ENCODE measurements around the gene CHST14.

CHST14 gene

DNA sequence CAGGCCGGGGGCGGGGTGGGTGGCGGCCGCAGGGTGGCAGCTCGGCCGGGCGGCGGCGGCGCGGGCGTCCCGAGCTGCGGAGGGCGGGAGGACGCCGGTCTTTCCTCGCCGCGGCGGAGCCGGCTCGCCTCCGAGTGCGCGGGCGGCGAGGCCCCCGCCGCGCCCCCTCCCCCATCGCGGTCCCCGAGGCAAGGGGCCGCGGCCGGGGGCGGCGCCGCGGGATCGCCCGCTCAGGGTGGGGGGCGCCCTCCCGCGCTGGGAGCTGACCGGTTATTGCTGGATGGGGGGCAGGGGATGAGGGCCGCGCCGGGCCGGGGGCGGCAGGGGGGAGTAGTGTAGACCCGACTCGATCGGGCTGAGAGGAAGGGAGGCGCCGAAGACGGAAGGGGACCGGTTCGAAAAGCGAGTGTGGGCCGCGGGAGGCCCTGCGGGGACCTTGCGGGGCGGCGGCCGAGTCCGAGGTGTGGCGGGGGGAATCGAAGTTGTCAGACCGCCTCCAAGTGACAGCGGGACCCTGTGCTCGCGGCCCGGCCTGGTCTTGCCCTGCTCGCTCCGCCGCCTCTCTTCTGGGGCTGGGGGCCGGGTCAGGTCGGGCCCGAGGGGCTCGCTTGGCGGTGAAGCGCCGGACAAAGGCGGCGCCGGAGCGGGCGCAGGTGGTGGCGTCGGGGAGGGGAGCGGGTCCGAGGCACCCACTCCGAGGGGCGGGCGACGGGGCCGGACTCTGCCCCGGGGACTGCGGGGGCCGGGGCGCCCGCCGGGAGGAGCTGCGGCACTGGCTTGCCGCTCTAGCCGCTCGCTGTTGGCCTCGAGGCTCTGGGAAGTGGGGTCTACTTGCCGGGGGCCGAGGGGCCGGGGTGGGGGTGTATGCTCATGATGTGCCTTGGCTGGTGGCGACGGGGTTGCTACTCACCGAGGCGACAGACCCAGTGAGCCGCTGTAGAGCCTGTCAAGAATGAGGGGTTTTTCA, 28.9 kb upstream of the CHST14 start:
- TF ChIP-seq, protein P1, sequence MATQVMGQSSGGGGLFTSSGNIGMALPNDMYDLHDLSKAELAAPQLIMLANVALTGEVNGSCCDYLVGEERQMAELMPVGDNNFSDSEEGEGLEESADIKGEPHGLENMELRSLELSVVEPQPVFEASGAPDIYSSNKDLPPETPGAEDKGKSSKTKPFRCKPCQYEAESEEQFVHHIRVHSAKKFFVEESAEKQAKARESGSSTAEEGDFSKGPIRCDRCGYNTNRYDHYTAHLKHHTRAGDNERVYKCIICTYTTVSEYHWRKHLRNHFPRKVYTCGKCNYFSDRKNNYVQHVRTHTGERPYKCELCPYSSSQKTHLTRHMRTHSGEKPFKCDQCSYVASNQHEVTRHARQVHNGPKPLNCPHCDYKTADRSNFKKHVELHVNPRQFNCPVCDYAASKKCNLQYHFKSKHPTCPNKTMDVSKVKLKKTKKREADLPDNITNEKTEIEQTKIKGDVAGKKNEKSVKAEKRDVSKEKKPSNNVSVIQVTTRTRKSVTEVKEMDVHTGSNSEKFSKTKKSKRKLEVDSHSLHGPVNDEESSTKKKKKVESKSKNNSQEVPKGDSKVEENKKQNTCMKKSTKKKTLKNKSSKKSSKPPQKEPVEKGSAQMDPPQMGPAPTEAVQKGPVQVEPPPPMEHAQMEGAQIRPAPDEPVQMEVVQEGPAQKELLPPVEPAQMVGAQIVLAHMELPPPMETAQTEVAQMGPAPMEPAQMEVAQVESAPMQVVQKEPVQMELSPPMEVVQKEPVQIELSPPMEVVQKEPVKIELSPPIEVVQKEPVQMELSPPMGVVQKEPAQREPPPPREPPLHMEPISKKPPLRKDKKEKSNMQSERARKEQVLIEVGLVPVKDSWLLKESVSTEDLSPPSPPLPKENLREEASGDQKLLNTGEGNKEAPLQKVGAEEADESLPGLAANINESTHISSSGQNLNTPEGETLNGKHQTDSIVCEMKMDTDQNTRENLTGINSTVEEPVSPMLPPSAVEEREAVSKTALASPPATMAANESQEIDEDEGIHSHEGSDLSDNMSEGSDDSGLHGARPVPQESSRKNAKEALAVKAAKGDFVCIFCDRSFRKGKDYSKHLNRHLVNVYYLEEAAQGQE (IDR thresholded peaks at IDR 0.05; ENCODE audit: insufficient read depth in 1 of 2, low read depth in 2 of 2, low read length in 2 of 2): no peak
- TF ChIP-seq TAF1 (IDR thresholded peaks at IDR 0.05; ENCODE audit: borderline replicate concordance, insufficient read depth, low read length) (no peak), POLR2AphosphoS5 (IDR thresholded peaks at IDR 0.05; ENCODE audit: low read depth, low read length) (no peak), FOXP2 (optimal IDR thresholded peaks at IDR 0.05; ENCODE audit: borderline replicate concordance, extremely low read depth, extremely low read length, insufficient read depth) (no peak), SIN3A (IDR thresholded peaks at IDR 0.05; ENCODE audit: borderline replicate concordance, insufficient read depth, low read length) (no peak; the same call in 1 of the 2 replicates)

DNA sequence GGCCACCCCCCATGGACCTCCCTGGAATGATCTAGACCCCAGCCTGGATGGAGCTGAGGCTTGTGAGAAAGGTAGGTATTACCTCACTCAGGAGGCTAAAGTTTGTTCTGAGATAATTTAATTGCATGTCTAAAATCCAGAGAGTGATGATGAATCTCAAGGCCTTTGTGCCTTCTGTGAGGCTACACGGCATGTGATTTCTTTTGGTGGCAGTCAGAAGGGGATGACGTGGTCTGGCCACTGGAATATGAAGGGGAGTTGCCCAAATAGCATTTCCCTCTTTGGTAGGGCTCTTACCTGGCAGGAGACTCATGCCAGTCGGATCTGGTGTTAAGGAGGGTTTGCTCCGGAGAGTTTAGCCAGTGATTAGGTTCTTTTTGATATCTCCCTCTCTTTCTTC, 27.5 kb upstream of the CHST14 start:
- TF ChIP-seq, protein P1 (IDR thresholded peaks at IDR 0.05; ENCODE audit: insufficient read depth in 1 of 2, low read depth in 2 of 2, low read length in 2 of 2): no peak
- TF ChIP-seq POLR2AphosphoS5 (IDR thresholded peaks at IDR 0.05; ENCODE audit: low read depth, low read length) (no peak; the same call in 1 of the 2 replicates), TAF1 (IDR thresholded peaks at IDR 0.05; ENCODE audit: borderline replicate concordance, insufficient read depth, low read length) (no peak), FOXP2 (optimal IDR thresholded peaks at IDR 0.05; ENCODE audit: borderline replicate concordance, extremely low read depth, extremely low read length, insufficient read depth) (no peak), SIN3A (IDR thresholded peaks at IDR 0.05; ENCODE audit: borderline replicate concordance, insufficient read depth, low read length) (no peak)

DNA sequence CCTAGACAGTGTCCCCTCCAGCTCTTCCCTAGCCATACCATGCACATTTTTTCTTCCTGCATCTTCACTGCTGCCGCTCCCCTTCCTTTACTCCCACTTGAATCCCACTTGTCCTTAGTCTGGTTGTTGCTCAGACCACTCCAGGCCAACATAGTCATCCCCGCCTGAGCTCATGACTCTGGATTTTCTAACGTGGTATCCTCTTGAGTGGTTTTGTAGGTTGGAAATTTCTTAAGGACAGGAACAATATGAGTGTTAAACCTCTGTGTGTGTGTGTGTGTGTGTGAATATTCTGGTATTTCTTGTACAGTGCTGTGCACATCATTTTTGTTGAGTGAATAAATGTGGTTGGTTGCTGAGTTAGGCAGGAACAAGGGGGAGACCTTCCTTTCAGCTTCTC, 26.9 kb upstream of the CHST14 start:
- TF ChIP-seq TAF1 (IDR thresholded peaks at IDR 0.05; ENCODE audit: borderline replicate concordance, insufficient read depth, low read length) (no peak), SIN3A (IDR thresholded peaks at IDR 0.05; ENCODE audit: borderline replicate concordance, insufficient read depth, low read length) (no peak), POLR2AphosphoS5 (IDR thresholded peaks at IDR 0.05; ENCODE audit: low read depth, low read length) (no peak)

DNA sequence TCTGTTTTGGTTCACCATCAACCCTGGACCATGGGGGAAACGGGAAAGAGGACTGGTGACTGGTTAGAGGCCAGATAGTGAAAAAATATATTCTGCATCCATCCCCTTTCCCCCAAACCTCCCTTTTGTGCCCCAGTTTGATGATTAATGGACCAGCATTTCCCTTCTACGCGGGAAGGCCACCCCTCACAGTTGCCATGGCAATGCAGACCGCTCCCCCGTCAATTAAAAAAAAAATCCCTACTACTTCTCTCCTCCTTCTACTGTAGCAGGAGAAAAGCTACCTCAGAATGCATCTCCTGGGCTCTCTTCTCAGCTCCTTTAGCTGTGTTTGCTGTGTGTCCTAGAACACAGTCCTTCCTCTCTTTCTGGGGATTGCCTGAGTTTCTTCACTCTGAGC, 26.0 kb upstream of the CHST14 start:
- no peak for TF ChIP-seq TAF1 (IDR thresholded peaks at IDR 0.05; ENCODE audit: borderline replicate concordance, insufficient read depth, low read length)
- no peak for TF ChIP-seq FOXP2 (optimal IDR thresholded peaks at IDR 0.05; ENCODE audit: borderline replicate concordance, extremely low read depth, extremely low read length, insufficient read depth)
- TF ChIP-seq SIN3A (IDR thresholded peaks at IDR 0.05; ENCODE audit: borderline replicate concordance, insufficient read depth, low read length): no peak

DNA sequence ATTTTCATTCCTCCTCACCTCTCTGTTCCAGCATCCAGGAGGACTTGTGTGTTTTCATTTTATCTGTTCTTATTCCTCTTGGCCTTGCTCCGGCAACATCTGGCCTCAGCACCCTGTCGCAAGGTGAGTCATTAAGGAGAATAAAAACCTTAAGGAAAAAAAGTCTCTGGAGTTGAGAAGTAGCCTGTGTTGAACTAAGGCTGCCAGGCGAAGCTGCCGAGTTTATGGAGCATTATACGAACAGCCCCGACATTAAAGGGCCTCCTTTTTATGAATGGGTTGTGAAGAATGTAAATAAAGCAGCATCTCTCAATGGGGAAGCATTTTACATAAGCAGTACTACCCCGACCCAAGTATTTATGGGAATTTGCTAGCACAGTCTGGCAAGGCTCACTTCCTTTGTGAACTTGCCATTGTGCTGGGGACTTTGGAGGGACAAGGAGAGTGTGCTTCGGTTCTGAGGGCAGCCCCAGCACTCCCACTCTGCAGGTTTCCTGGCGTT, 25.3 kb upstream of the CHST14 start:
- TF ChIP-seq POLR2AphosphoS5 (IDR thresholded peaks at IDR 0.05; ENCODE audit: low read depth, low read length) (peak; percentile 73; the same call in 1 of the 2 replicates), FOXP2 (optimal IDR thresholded peaks at IDR 0.05; ENCODE audit: borderline replicate concordance, extremely low read depth, extremely low read length, insufficient read depth) (no peak), SIN3A (IDR thresholded peaks at IDR 0.05; ENCODE audit: borderline replicate concordance, insufficient read depth, low read length) (peak; percentile 55; the same call in 1 of the 2 replicates), TAF1 (IDR thresholded peaks at IDR 0.05; ENCODE audit: borderline replicate concordance, insufficient read depth, low read length) (peak; percentile 83; the same call in 1 of the 2 replicates)
- TF ChIP-seq, protein P1 (IDR thresholded peaks at IDR 0.05; ENCODE audit: insufficient read depth in 1 of 2, low read depth in 2 of 2, low read length in 2 of 2): 0 out of 4 replicates have a peak, but pooled peaks of 1 of the 2 experiments have one; percentile 33
